ENCODE measurements around the gene SOWAHB. TPM values are rescaled to one million over a fixed set of nuclear protein-coding genes. Genes with fewer than 3 reads are reported as not detected.
"Not testable (repeated sequence)": the region's sequence is repeated elsewhere in the genome, so short reads cannot be mapped to it uniquely, and the experiment has no call there.

Gene SOWAHB
- total RNA-seq, 1 experiment from 2014 or later = not detected

DNA sequence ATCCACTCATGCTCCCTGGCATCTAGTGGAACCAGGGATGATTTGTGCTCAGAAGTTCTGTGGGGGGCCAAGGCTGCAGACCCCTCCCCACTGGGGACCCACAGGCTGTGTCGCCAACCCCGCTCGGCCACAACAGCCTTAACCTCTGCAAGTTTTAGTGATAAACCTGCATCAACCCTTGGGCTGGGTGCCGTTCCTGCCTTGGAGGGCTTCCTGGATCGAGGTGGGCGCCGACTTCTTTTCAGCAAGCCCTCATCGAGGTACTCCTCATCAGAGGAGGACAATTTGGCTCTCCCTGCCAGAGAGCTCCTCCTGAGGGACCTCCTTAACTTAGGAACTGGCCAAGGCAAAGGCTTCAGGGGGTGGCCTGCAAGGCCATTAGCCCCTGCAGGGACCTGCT, 1.9 kb downstream of the SOWAHB start:
- no peak for DNase-seq (ENCODE audit: low spot score)

DNA sequence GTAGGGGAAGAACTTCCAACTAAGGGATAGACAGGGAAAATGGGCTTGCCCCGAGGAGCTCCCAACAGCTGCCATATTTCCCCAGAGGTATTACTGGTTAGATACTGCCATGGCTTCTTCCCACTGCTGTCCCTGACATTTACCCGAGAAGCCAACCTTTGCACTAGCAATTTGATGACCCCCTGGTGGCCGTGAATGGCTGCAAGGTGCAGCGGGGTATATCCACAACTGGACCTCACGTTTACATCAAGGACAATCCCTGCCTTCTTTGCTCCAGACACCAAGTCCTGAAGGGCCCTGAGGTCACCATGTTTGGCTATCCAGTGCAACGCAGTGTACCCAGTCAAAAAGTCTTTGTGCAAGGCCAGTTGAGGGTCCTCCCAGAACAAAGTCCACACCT, 2.3 kb downstream of the SOWAHB start:
- no peak for DNase-seq (ENCODE audit: low spot score)

DNA sequence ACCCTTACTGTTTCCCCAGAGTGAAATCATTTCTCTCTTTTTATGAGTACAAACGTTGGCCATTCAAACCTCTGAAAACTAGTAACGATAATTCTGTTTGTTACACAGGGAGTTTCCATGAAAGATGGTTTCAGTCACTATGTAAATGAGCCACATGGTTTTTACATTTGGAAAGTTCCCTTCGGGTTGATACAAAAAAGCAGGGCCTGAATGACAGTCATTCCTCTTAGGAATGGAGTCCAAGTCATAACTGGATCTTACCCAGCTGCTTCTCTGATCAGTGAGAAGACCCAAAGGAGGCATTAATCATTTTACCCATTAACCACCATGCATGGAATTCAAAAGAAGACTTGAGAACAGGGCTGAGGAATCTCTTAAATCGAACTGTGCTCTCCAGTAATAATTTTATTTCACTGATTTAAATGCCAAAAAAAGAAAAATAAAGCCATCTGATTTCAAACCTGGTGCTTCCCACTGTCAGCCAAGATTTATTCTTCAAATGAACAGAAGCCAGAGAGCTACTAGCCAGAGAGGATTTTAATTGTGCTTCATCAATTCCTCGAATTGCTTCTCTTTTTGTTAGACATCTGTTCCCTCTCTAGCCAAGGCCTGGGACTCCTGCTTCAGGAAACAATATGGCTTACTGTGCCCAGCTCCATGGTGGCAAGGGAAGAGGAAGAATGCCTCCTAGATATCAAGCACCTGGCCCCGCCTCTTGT, 3.2 kb downstream of the SOWAHB start:
- DNase-seq (ENCODE audit: low spot score) = no peak

DNA sequence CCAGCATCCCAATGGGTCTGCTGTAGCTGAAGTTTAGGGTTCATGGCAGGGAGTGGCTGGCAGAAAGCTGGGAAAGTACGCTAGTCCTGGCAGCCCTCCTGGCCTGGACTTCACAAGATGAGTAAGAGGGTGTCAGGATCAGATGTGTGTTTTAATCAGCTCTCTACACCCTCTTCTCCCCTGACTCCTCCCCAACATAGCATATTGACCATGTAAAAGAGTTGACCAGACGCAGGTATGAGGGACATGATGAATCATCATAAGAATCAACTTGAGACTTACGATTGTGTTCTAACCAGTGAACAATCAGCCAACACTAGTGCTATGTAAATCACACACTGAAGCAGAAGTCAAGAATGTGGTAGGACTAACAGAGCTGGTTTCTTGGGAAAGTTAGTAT, 5.3 kb downstream of the SOWAHB start:
- no peak for DNase-seq (ENCODE audit: low spot score)

- DNase-seq (ENCODE audit: low spot score) = no peak
These were observed 5.9 kb downstream of the SOWAHB start for GRCh38 chr4:76892001-76892400.

DNA sequence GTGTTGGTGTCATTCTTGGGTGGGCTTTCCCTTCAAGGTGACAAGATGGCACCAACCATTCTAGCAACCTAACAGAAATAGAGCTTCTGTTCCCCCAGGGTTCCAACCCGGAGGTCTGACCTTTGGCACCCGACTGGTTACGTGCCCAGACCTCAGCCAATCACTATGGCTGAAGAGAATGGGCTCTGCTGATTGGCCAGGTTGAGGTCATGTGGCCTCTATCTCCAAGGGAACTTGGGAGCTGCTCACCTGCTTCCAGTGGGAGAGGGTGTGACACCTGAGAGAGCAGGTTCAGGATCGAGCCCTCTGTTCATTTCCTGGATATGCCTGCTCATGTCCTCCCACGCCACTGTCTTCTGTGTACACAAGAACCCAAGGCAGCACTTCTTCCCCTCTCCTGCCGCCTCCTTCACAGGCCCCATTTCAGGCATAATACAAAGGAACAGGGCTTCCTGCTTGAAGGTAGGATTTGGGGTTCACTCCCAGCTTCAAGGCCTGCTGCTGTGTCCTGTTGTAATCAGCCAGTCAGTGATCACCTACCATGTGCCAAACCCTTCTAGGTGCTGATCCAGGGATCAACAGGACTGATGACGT, 11.0 kb downstream of the SOWAHB start:
- no peak for DNase-seq (ENCODE audit: low spot score)

DNA sequence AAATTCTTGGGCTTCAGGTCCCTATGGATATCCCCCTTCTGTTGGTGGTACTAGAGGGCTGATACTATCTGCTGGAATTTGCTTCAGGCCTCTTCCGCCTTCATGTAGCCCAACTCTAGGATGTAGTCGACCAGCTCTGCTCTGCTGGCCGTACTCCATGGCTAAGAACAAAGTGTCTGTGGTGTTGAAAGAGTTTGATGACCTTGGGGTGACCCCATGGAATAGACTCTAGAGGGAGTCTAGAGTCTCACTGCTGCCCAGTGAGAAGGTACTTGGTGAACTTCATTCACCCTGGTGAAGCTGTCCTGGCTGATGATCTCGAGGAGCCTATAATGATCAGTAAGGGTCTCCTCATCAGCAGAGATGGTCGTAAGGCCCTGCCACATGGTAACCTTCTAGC, 11.7 kb downstream of the SOWAHB start:
- DNase-seq (ENCODE audit: low spot score) = no peak

DNA sequence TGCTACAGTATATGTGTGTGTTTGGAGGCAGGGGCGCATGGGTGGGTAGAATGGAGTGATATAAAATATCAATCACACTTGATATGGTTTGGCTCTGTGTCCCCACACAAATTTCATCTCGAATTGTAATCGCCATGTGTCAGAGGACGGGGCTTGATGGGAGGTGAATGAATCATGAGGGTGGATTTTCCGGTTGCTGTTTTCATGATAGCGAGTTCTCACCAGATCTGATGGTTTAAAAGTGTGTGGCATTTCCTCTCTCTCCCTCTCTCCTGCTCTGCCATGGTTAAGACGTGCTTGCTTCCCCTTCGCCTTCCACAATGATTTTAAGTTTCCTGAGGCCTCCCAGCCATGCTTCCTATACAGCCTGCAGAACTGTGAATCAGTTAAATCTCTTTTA, 14.8 kb downstream of the SOWAHB start:
- DNase-seq (ENCODE audit: low spot score) = peak; percentile 53

GRCh38 chr4:76882630-76883029, 15.3 kb downstream of the SOWAHB start:
- no peak for DNase-seq (ENCODE audit: low spot score)

DNA sequence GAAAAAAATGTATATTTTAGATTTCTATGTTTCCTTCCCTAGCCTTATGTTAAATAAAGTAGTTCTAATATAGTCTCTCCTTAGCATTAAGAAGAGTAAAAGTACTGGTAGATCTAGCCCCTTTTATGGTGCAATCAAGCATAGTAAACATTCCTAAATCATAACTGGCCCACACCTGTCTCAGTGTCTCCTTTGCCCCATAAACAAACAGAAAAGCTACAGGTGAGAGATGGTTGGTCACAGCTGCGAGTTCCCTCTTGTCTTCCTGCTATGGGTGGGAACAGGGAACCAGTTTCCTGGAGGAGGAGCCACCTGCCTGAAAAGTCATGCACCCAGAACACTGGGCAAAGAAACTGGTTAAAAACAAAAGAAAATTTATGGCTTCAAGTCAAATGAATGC, 16.6 kb downstream of the SOWAHB start:
- no peak for DNase-seq (ENCODE audit: low spot score)

DNA sequence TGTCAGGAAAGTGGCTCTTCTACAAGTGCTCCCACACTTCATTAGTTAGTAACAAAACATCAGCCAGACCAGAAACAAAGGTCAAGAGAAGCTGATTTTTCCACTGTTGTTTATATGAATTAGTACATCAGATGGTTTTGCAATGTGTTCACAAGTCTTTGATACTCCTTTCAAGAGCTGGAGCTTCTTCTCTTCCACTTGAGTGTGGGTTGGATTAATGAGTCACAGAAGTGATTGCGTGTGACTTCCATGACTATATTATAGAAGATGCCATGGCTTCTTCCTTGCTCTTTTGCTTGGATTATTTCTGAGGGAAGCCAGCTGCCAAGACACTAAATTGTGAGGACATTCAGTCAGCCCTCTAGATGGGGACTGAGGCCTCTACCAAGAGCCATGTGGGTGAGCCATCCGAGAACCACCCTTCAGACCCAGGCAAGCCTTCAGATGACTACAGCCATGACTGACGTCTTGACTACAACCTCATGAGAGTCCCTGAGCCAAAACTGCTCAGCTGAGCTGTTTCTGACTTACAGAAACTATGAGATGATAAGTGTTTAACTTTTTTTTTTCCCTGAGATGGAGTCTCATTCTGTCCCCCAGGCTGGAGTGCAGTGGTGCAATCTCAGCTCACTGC, 18.1 kb downstream of the SOWAHB start:
- DNase-seq (ENCODE audit: low spot score) = no peak

GRCh38 chr4:76878641-76879165, 19.2 kb downstream of the SOWAHB start:
- DNase-seq (ENCODE audit: low spot score) = not testable (repeated sequence)

GRCh38 chr4:76874176-76874575, 23.8 kb downstream of the SOWAHB start:
- DNase-seq (ENCODE audit: low spot score) = no peak

DNA sequence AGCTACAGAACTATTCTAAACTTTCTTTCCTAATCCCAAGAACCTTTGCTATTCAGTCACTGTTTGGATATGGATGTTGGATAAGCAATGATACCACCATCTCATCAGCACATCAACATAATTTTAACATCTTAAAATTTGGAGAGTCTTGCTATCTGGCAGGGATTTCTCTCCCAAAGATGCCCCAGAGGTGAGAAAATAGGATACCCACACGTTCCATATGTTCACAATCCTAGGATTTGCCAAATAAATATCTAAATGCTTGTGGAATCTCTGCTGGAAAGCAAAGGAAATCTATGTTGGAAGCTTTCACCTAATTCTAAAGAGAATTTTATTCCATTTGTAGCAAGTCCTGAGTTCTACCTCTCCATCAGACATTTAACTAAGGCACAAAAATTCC, 24.4 kb downstream of the SOWAHB start:
- no peak for DNase-seq (ENCODE audit: low spot score)

GRCh38 chr4:76872556-76872955, 25.4 kb downstream of the SOWAHB start:
- no peak for DNase-seq (ENCODE audit: low spot score)

GRCh38 chr4:76868780-76869179, 29.2 kb downstream of the SOWAHB start:
- DNase-seq (ENCODE audit: low spot score) = not testable (repeated sequence)

DNA sequence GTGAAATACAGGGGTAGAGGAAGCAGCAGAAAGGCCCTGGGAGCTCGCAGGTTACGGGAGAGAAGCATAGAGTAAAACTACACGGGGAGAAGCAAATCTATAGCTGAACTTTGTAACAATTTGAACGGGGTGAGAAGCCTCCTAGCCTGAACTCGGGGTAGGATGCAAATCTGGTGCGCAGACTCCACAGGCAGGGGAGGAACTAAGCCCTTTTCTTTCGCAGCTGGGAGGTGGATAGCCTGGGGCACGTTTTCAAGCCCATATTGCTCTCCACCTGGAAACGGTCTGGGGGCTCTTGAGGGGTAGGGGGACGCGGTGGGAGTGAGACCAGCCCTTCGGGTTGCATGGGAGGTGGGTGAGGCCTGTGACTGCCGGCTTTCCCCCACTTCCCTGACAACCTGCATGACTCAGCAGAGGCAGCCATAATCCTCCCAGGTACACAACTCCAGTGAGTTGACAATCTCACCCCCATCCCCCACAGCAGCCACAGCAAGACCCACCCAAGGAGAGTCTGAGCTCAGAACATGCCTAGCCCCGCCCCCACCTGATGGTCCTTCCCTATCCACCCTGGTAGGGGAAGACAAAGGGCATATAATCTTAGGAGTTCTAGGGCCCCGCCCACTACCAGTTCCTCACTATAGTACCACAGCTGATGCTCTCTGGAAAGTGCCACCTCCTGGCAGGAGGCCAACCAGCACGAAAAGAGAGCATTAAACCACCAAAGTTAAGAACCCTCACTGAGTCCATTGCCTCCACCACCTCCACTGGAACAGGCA, 29.9 kb downstream of the SOWAHB start:
- DNase-seq (ENCODE audit: low spot score) = no peak

GRCh38 chr4:76867377-76867776, 30.6 kb downstream of the SOWAHB start:
- DNase-seq (ENCODE audit: low spot score) = no peak

- no peak for DNase-seq (ENCODE audit: low spot score)
These were observed 31.3 kb downstream of the SOWAHB start for GRCh38 chr4:76866641-76867040.

DNA sequence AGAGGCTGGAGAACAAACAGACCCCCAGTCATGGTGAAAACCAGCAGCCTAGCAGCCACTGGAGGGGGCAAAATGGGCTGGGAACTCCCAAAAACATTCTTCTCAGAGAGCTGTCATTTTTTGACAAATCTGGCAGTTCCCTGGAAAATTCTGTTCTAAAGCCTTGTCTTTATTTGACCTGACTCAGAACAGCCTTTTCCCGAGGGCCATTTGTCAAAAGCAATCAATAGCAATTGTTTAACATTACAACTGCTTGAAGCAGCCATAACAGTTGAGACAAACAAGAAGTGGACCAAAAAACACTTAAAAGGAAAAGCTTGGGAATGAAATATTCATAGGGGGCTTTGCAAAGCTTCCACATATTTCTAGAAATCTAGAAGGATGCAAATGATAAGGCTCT, 39.6 kb downstream of the SOWAHB start:
- DNase-seq (ENCODE audit: low spot score) = no peak

DNA sequence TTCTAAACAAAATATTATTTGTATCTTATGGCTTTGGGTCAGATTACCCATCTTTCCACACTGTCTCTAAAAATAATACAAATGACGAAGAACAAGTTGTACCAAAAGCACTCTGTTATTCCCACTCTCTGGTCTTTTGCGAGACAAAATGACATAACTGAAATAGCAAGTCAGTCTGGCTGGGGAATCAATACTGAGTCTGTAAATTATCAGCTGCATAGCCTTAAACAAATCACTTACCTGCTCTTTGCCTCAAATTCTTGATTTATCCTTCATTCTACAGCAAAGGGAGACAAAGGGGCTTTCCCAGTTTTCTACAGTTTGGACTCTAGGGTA, 40.9 kb downstream of the SOWAHB start:
- DNase-seq (ENCODE audit: low spot score) = no peak

All from A172 (cell line).